CD14-positive monocyte (primary cell): ENCODE data around the gene EVL. TPM values are rescaled to one million over a fixed set of nuclear protein-coding genes. Genes with fewer than 3 reads are reported as not detected.

Experiments used
- DNase-seq, 3 donors: peaks; one replicate each; pipeline ENCODE4 v3.0.0-alpha.2; 2011 to 2022
- H2AFZ ChIP-seq: 2 replicates; pipeline ENCODE4 v1.6.0; 2012; ENCODE audit warnings: mild to moderate bottlenecking, low read depth, low read length, inconsistent platforms; ENCODE audit not compliant: insufficient read depth, poor library complexity, severe bottlenecking
- H3K27ac ChIP-seq, 2 donors: 1 replicate in 1 of 2; 2 replicates in 1 of 2; pipeline ENCODE4 v1.5.1; 2012 to 2013; ENCODE audit warnings: low read length in 2 of 2, control low read depth in 1 of 2, inconsistent platforms in 1 of 2, low read depth in 1 of 2, mild to moderate bottlenecking in 1 of 2
- H3K27me3 ChIP-seq, 2 donors: one replicate each; pipeline versions ENCODE4 v1.6.0 to v1.6.1; 2011 to 2013; ENCODE audit warnings: low read length in 2 of 2; ENCODE audit not compliant: control insufficient read depth in 2 of 2, insufficient read depth in 2 of 2
- H3K36me3 ChIP-seq, 2 donors: replicated peaks in 1 of 2; 1 replicate in 1 of 2; 2 replicates in 1 of 2; pipeline versions ENCODE4 v1.5.1 to v1.6.1; 2012 to 2013; ENCODE audit warnings: low read length in 2 of 2, control low read depth in 1 of 2, inconsistent platforms in 1 of 2, mild to moderate bottlenecking in 1 of 2; ENCODE audit not compliant: insufficient read depth in 2 of 2, control insufficient read depth in 1 of 2
- H3K4me1 ChIP-seq, 2 donors: 1 replicate in 1 of 2; 2 replicates in 1 of 2; pipeline versions ENCODE4 v1.5.1 to v1.6.1; 2012 to 2013; ENCODE audit warnings: low read length in 2 of 2, control low read depth in 1 of 2, inconsistent platforms in 1 of 2, mild to moderate bottlenecking in 1 of 2, moderate library complexity in 1 of 2; ENCODE audit not compliant: insufficient read depth in 2 of 2, control insufficient read depth in 1 of 2
- H3K4me2 ChIP-seq: replicated peaks from 2 replicates; pipeline ENCODE3; 2012; ENCODE audit warnings: low read length, moderate library complexity, mild to moderate bottlenecking; ENCODE audit not compliant: poor library complexity, severe bottlenecking; ENCODE audit errors: extremely low read depth
- H3K4me3 ChIP-seq, 3 experiments: fragments of 200-600 bp in 1 of 3; sonication (generic) in 1 of 3; replicated peaks in 1 of 3; 1 replicate in 2 of 3; 2 replicates in 1 of 3; pipeline ENCODE4 v1.5.1; 2011 to 2013; ENCODE audit warnings: low read length in 3 of 3, mild to moderate bottlenecking in 3 of 3, control low read depth in 2 of 3, low read depth in 2 of 3, inconsistent platforms in 1 of 3, moderate library complexity in 1 of 3
- H3K79me2 ChIP-seq: 2 replicates; pipeline ENCODE4 v1.6.0; 2012; ENCODE audit warnings: mild to moderate bottlenecking, control low read depth, inconsistent platforms, low read length, moderate library complexity; ENCODE audit not compliant: insufficient read depth
- H3K9ac ChIP-seq: 2 replicates; pipeline ENCODE4 v1.6.0; 2017; ENCODE audit warnings: low read length, mild to moderate bottlenecking; ENCODE audit not compliant: insufficient read depth, poor library complexity, severe bottlenecking
- H3K9me3 ChIP-seq, 2 donors: replicated peaks in 1 of 2; 1 replicate in 1 of 2; 2 replicates in 1 of 2; pipeline versions ENCODE4 v1.5.1 to v1.6.1; 2012 to 2013; ENCODE audit warnings: low read length in 2 of 2, control low read depth in 1 of 2; ENCODE audit not compliant: control insufficient read depth in 1 of 2, insufficient read depth in 1 of 2
- H4K20me1 ChIP-seq: 2 replicates; pipeline ENCODE4 v1.6.0; 2012; ENCODE audit warnings: mild to moderate bottlenecking, low read length, control low read depth, moderate library complexity; ENCODE audit not compliant: insufficient read depth
- H3K27ac Mint-ChIP-seq, 7 donors: one replicate each; pipeline ENCODE4 v1.8.0; 2020; ENCODE audit warnings: mild to moderate bottlenecking in 7 of 7, mixed read lengths in 7 of 7, moderate library complexity in 6 of 7, inconsistent platforms in 2 of 7
- H3K27me3 Mint-ChIP-seq, 3 donors: one replicate each; pipeline ENCODE4 v1.8.0; 2021 to 2022; ENCODE audit warnings: low read depth in 3 of 3, mild to moderate bottlenecking in 3 of 3, mixed read lengths in 3 of 3, moderate library complexity in 3 of 3, inconsistent platforms in 1 of 3
- H3K36me3 Mint-ChIP-seq, 2 donors: one replicate each; pipeline ENCODE4 v1.8.0; 2020; ENCODE audit warnings: mixed read lengths in 2 of 2, inconsistent platforms in 1 of 2, mild to moderate bottlenecking in 1 of 2
- H3K4me1 Mint-ChIP-seq: one replicate; pipeline ENCODE4 v1.8.0; 2020; ENCODE audit warnings: mild to moderate bottlenecking, mixed read lengths
- H3K4me3 Mint-ChIP-seq, 2 donors: one replicate each; pipeline ENCODE4 v1.8.0; 2020; ENCODE audit warnings: mild to moderate bottlenecking in 2 of 2, mixed read lengths in 2 of 2, moderate library complexity in 1 of 2
- H3K9me3 Mint-ChIP-seq, 7 donors: one replicate each; pipeline ENCODE4 v1.8.0; 2020 to 2022; ENCODE audit warnings: mixed read lengths in 7 of 7, mild to moderate bottlenecking in 6 of 7, moderate library complexity in 6 of 7, inconsistent platforms in 2 of 7
- CTCF ChIP-seq: fragments of 200-600 bp; IDR thresholded peaks from one replicate; pipeline ENCODE4 v1.8.0; 2022; ENCODE audit warnings: antibody characterized with exemption, mild to moderate bottlenecking
- WGBS: methylation state at CpG from one replicate; pipeline ENCODE4 v1.1.5; 2013; ENCODE audit warnings: missing lambda C conversion rate; ENCODE audit not compliant: insufficient coverage; 5-methylcytosine and 5-hydroxymethylcytosine counted together
- intact Hi-C, 2 donors: fragments of 100-400 bp; cut with micrococcal nuclease; formaldehyde crosslinking; loops; one replicate each; pipeline versions ENCODE4 v1.15.0 to v1.15.1; 2023
- polyA plus RNA-seq, 3 donors: library from polyadenylated mRNA; depleted of rRNA in 1 of 3; unstranded in 2 of 3; stranded (reverse) in 1 of 3; fragments of 300-500 nt in 2 of 3; fragments of >200 nt in 1 of 3; fragmentation: Illumina TruSeq in 2 of 3; gene quantifications; 1 replicate in 2 of 3; 2 replicates in 1 of 3; pipeline ENCODE4 v1.2.3, GENCODE V29; 2012 to 2021

EVL gene
- polyA plus RNA-seq, 3 donors, result 3.2 to 131 (median 6.7) TPM

GRCh38 chr14:100111931-100112704, 46.9 kb downstream of the EVL start:
- no peak for TF ChIP-seq CTCF
- H3K4me1 Mint-ChIP-seq, result peaks cover 18% of the 10 kb centered on the region
- Histone ChIP-seq H3K27me3 (no peaks in the 10 kb centered on the region), H3K79me2 (peaks cover 4% of the 10 kb centered on the region), H3K9me3 (no peaks in the 10 kb centered on the region), H3K4me3 (no peak overlapping the region), H3K27ac (no peak overlapping the region), H3K36me3 (peaks cover 16 to 33% of the 10 kb centered on the region in 2 donors), H2AFZ (no peak overlapping the region), H3K4me1 (peaks cover 3 to 8% of the 10 kb centered on the region in 2 donors), H4K20me1 (peaks cover 30% of the 10 kb centered on the region), H3K4me2 (no peak overlapping the region), H3K9ac (no peak overlapping the region)
- no peak for DNase-seq
- no peaks in the 10 kb centered on the region for H3K9me3 Mint-ChIP-seq
- peaks cover 35 to 56% of the 10 kb centered on the region in 2 donors for H3K36me3 Mint-ChIP-seq
- peak overlapping the region in 1 of 7 donors; percentile 0 for H3K27ac Mint-ChIP-seq
- peaks cover 0 to 2% (median 1%) of the 10 kb centered on the region in 3 donors for H3K27me3 Mint-ChIP-seq
- no peak overlapping the region for H3K4me3 Mint-ChIP-seq
- WGBS, result 96% methylated on average over 10 of the region's 11 CpGs
- intact Hi-C loops, result no loop called here

- Histone ChIP-seq H3K4me3 (no peak overlapping the region), H3K79me2 (peaks cover 1% of the 10 kb centered on the region), H3K4me2 (no peak overlapping the region), H2AFZ (no peak overlapping the region), H3K9ac (no peak overlapping the region), H4K20me1 (peaks cover 11% of the 10 kb centered on the region), H3K27me3 (no peaks in the 10 kb centered on the region), H3K27ac (no peak overlapping the region), H3K9me3 (no peaks in the 10 kb centered on the region), H3K4me1 (no peaks in the 10 kb centered on the region), H3K36me3 (peaks cover 16 to 36% of the 10 kb centered on the region in 2 donors)
- Mint-ChIP-seq H3K27me3 (peaks cover 0 to 1% (median 0%) of the 10 kb centered on the region in 3 donors), H3K27ac (peak overlapping the region in 2 of 7 donors; percentile 31 to 54), H3K4me1 (no peaks in the 10 kb centered on the region), H3K36me3 (peaks cover 37 to 55% of the 10 kb centered on the region in 2 donors), H3K9me3 (no peaks in the 10 kb centered on the region), H3K4me3 (no peak overlapping the region)
- DNase-seq, result no peak
- WGBS, result 98% methylated on average over 12 of the region's 13 CpGs
- intact Hi-C loops, result no loop called here
- TF ChIP-seq CTCF, result no peak
Observed at GRCh38 chr14:100114109-100114765, 49.0 kb downstream of the EVL start.
